OCI-LY3 (cell line): Measurements from ENCODE around the gene RNF220.

Source experiments
- H2AFZ ChIP-seq: fragments of 200-600, 300-600 bp; shearing (Covaris generic); 2 replicates; pipeline ENCODE4 v1.6.0; 2014; ENCODE audit warnings: antibody characterized with exemption, low read depth, low read length
- H3K27ac ChIP-seq: fragments of 200-600, 300-600 bp; sonication (generic); 2 replicates; pipeline ENCODE4 v1.5.1; 2014; ENCODE audit warnings: mild to moderate bottlenecking, low read length, moderate library complexity, mixed read lengths
- H3K27me3 ChIP-seq: fragments of 200-600, 300-600 bp; sonication (generic); 2 replicates; pipeline ENCODE4 v1.6.1; 2014; ENCODE audit warnings: low read depth, low read length, mixed read lengths
- H3K36me3 ChIP-seq: fragments of 200-600, 300-600 bp; sonication (generic); replicated peaks from 2 replicates; pipeline ENCODE3; 2014; ENCODE audit warnings: low read depth, low read length, mixed read lengths
- H3K4me1 ChIP-seq: fragments of 300-600, 200-600 bp; sonication (generic); 2 replicates; pipeline ENCODE4 v1.6.1; 2014; ENCODE audit warnings: low read length, mixed read lengths
- H3K4me2 ChIP-seq: fragments of 200-600, 300-600 bp; sonication (generic); 2 replicates; pipeline ENCODE4 v1.6.1; 2014; ENCODE audit warnings: low read length, mixed read lengths
- H3K4me3 ChIP-seq: fragments of 300-600, 200-600 bp; sonication (generic); 2 replicates; pipeline ENCODE4 v1.5.1; 2014; ENCODE audit warnings: antibody characterized with exemption, mild to moderate bottlenecking, low read length, moderate library complexity
- H3K79me2 ChIP-seq: fragments of 300-600, 200-600 bp; shearing (Covaris generic); 2 replicates; pipeline ENCODE4 v1.6.1; 2014; ENCODE audit warnings: mild to moderate bottlenecking, low read length, mixed read lengths
- H3K9ac ChIP-seq: fragments of 300-600, 200-600 bp; shearing (Covaris generic); 2 replicates; pipeline ENCODE4 v1.6.0; 2014; ENCODE audit warnings: mild to moderate bottlenecking, low read length, moderate library complexity
- H3K9me3 ChIP-seq: fragments of 200-600, 300-600 bp; shearing (Covaris generic); 2 replicates; pipeline ENCODE4 v1.6.1; 2014; ENCODE audit warnings: low read length, mixed read lengths; ENCODE audit not compliant: insufficient read depth
- H4K20me1 ChIP-seq: fragments of 200-600, 300-600 bp; sonication (generic); 2 replicates; pipeline ENCODE4 v1.6.1; 2016; ENCODE audit warnings: low read length, mixed read lengths; ENCODE audit not compliant: insufficient read depth
- CTCF ChIP-seq: fragments of 200-600, 300-600 bp; sonication (generic); IDR thresholded peaks from 2 replicates; pipeline ENCODE4 v1.5.1; 2014; ENCODE audit warnings: antibody characterized with exemption, low read length, low read depth
- EZH2phosphoT487 ChIP-seq: fragments of 200-600 bp; shearing (Covaris generic); IDR thresholded peaks from 2 replicates; pipeline ENCODE4 v1.6.1; 2018; ENCODE audit warnings: antibody characterized with exemption, mixed run types, low read depth

RNF220 gene

DNA sequence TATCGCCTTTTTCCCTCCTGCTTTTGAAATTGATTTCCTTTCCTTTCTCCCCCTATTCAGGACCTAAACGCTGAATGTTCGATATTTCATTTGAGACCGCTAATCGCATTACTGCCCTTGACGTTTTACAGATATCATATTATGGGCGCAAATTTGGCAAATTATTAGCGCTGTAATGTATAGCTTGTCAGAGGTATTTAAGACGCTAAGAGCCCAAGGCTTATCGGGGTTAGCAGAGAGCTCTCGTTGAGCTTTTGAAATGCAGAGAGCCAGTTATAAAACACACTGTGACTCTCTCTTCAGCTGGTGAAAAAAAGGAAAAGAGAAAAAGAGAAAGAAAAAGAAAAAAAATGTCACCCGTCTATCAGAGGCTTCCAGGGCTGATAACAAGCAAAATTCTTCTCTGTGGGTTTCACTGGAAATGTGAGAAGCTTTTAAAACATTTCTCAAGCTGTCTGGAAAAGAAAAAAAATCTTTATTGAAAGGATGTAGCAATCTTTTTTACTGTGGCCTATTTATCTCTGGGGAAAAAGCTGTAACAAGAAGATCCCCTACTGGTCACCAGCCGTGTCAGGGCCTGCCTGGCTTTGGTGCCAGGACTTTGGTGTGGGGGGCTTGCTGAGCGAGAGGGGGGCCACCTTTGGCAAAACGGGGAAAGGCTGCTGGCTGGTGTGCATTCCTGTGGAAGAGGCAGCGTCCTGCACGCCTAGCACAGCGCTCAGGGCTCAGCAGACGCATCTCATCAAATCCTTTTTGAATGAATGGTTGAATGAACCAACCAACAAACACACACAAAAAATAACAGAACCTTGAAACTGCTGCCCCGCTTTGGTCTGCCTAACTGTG, 119.8 kb downstream of the RNF220 start:
- TF ChIP-seq EZH2phosphoT487 (no peak), CTCF (no peak)
- no peaks in the 10 kb centered on the region for H3K36me3 ChIP-seq
- no peaks in the 10 kb centered on the region for H3K79me2 ChIP-seq
- H3K9ac ChIP-seq, result no peak overlapping the region
- H3K4me3 ChIP-seq, result no peak overlapping the region
- H3K27ac ChIP-seq, result no peak overlapping the region
- no peaks in the 10 kb centered on the region for H3K27me3 ChIP-seq
- peaks cover 6% of the 10 kb centered on the region for H3K4me1 ChIP-seq
- H4K20me1 ChIP-seq, result no peaks in the 10 kb centered on the region
- no peaks in the 10 kb centered on the region for H3K9me3 ChIP-seq
- no peak overlapping the region for H3K4me2 ChIP-seq
- H2AFZ ChIP-seq, result no peak overlapping the region

GRCh38 chr1:44526295-44527073, 121.4 kb downstream of the RNF220 start:
- Histone ChIP-seq H3K4me1 (peaks cover 5% of the 10 kb centered on the region), H3K9me3 (no peaks in the 10 kb centered on the region), H3K4me3 (no peak overlapping the region), H3K79me2 (no peaks in the 10 kb centered on the region), H3K36me3 (no peaks in the 10 kb centered on the region), H4K20me1 (no peaks in the 10 kb centered on the region), H3K9ac (no peak overlapping the region), H3K27me3 (no peaks in the 10 kb centered on the region), H3K4me2 (no peak overlapping the region), H2AFZ (no peak overlapping the region), H3K27ac (no peak overlapping the region)
- TF ChIP-seq EZH2phosphoT487 (no peak), CTCF (no peak)

DNA sequence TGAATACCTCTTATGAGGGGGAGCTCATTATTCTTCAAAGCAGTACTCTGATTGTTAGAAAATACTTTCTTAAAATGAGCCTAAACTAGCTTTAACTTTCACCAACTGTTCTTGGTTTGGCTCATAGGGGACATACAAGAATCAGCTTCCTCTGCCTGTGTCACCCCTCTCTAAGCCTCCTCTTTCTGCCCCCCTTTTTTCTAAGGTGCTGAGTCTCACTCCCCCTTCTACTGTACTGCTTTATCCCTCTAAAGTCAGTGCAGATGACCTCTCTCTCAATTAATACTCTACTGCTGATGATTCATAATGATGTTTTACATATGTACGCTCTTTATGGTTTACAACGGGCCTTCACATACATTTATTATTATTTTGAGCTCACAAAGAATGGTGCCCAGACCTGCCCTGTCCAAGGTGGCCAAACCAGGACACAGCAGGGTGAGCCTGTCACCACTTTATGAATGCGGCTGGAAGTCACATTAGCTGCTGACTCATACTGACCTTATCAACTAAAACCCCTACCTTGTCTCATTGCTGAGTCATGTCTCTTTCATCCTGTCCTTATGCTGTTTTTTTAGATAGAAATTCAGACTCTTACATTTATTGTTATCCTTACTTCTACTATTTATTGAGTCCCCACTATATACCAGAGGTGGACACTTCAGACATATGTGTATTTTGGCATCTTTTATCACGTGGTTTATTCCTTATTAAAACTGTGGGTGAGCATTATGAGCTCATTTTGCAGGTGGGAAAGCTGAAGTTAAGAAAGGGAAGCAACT, 126.9 kb downstream of the RNF220 start:
- Histone ChIP-seq H3K9ac (peak overlapping the region; percentile 42; the same call in 1 of the 2 replicates), H3K4me2 (peak overlapping the region; percentile 81)

More for the DNA sequence above, 126.9 kb downstream of the RNF220 start:
- H3K36me3 ChIP-seq, result no peaks in the 10 kb centered on the region
- H3K27me3 ChIP-seq, result no peaks in the 10 kb centered on the region
- no peaks in the 10 kb centered on the region for H3K79me2 ChIP-seq
- TF ChIP-seq EZH2phosphoT487, result no peak
- no peak for TF ChIP-seq CTCF
- peak overlapping the region; percentile 83 for H3K27ac ChIP-seq
- no peaks in the 10 kb centered on the region for H4K20me1 ChIP-seq
- peaks cover 26% of the 10 kb centered on the region for H3K4me1 ChIP-seq
- no peak overlapping the region for H2AFZ ChIP-seq
- no peaks in the 10 kb centered on the region for H3K9me3 ChIP-seq
- peak overlapping the region; percentile 50 for H3K4me3 ChIP-seq
